Heart right ventricle (tissue), 16 donors: ENCODE data around the gene EIF1. TPM values are rescaled to one million over a fixed set of nuclear protein-coding genes. Genes with fewer than 3 reads are reported as not detected.

Source experiments
- ATAC-seq, 8 donors: fragments of 200-7000 bp; cut with Tn5 transposase; one replicate each; pipeline ENCODE4 v1.9.1; 2020; ENCODE audit warnings: mild to moderate bottlenecking in 8 of 8, moderate library complexity in 8 of 8, moderate number of reproducible peaks in 1 of 8
- DNase-seq, 2 donors: peaks; one replicate each; pipeline ENCODE4 v3.0.0-alpha.2; 2020
- H3K27ac ChIP-seq, 10 donors: fragments of 200-600 bp; sonication (generic) in 2 of 10; one replicate each; pipeline versions ENCODE4 v1.5.0 to v1.8.0; 2020 to 2022; ENCODE audit warnings: mild to moderate bottlenecking in 3 of 10
- H3K27me3 ChIP-seq, 7 donors: fragments of 200-600 bp; one replicate each; pipeline ENCODE4 v1.8.0; 2021 to 2022; ENCODE audit warnings: mild to moderate bottlenecking in 2 of 7
- H3K36me3 ChIP-seq, 9 donors: fragments of 200-600 bp; sonication (generic) in 1 of 9; one replicate each; pipeline versions ENCODE4 v1.5.0 to v1.8.0; 2020 to 2022; ENCODE audit warnings: mild to moderate bottlenecking in 2 of 9
- H3K4me1 ChIP-seq, 9 donors: fragments of 200-600 bp; sonication (generic) in 1 of 9; one replicate each; pipeline versions ENCODE4 v1.5.0 to v1.8.0; 2020 to 2022; ENCODE audit warnings: mild to moderate bottlenecking in 4 of 9
- H3K4me3 ChIP-seq, 10 donors: fragments of 200-600 bp; sonication (generic) in 2 of 10; one replicate each; pipeline versions ENCODE4 v1.5.0 to v1.8.0; 2020 to 2022; ENCODE audit warnings: mild to moderate bottlenecking in 7 of 10, moderate library complexity in 2 of 10
- H3K9me3 ChIP-seq, 11 donors: fragments of 200-600 bp in 10 of 11; sonication (generic) in 2 of 11; one replicate each; pipeline versions ENCODE4 v1.5.0 to v1.8.0; 2013 to 2022; ENCODE audit warnings: mild to moderate bottlenecking in 2 of 11, control low read depth in 1 of 11, moderate library complexity in 1 of 11
- CTCF ChIP-seq, 9 donors: fragments of 200-600 bp; sonication (generic) in 2 of 9; IDR thresholded peaks; one replicate each; pipeline versions ENCODE4 v1.5.0 to v1.8.0; 2021 to 2022; ENCODE audit warnings: antibody characterized with exemption in 9 of 9, mild to moderate bottlenecking in 5 of 9, moderate library complexity in 1 of 9
- WGBS, 2 donors: extraction: QIAGEN DNeasy Blood & Tissue Kit; methylation state at CpG; one replicate each; pipeline ENCODE4 v1.1.7; 2013; ENCODE audit warnings: inconsistent platforms in 1 of 2; 5-methylcytosine and 5-hydroxymethylcytosine counted together
- intact Hi-C, 10 donors: fragments of 100-400 bp; cut with DNase I; formaldehyde crosslinking; loops; one replicate each; pipeline versions ENCODE4 v1.11.1 to v1.14.2; 2022
- polyA plus RNA-seq, 2 donors: library from polyadenylated mRNA; stranded (reverse); fragments of 200-250 nt; gene quantifications; one replicate each; pipeline ENCODE4 v1.2.3, GENCODE V29; 2013
- total RNA-seq, 10 donors: library from RNA; stranded (reverse); fragmentation: NEBNext Ultra II Directional in 3 of 10; extraction: Animal tissue kit (Norgen Biotek cat#: 25700) in 3 of 10; gene quantifications; one replicate each; pipeline versions ENCODE4 v1.2.1 to v1.2.4, GENCODE V29; 2021 to 2023
- donor health status: Arrhythmogenic right ventricular cardiomyopathy.
- donor health status: ischemic (EF 13 %, LVEDD 7.1; RV severe dilation, severe dysfunction).
- donor health status: healthy with polysubstance abuse.
- donor health status: DM: no; HTN: yes; CAD: no.
- donor health status: DM: no; HTN: no; CAD: no.
- donor health status: ischemic (EF 25% LVEDD 6.9; RV normal size, moderate dysfunction).
- donor health status: ischemic (EF 25% LVEDD 5.7; RV mildly dilated, moderate dysfunction).
- donor health status: healthy.
- donor health status: DM: yes; HTN: yes; CAD: no.
- donor health status: Ischemic cardiomyopathy.
- donor health status: ischemic (EF 35%, LVEDD 5.7; RV mildly dilated, moderate dysfunction).
- donor health status: nonischemic (EF 11% LVEDD 7.7; RV severe dilation, severe dysfunction).
- donor health status: DM: yes; HTN: yes; CAD: no.
- donor health status: PGD.
- donor health status: ischemic (EF 29% LVEDD 5.4; RV normal size, mild dysfunction).
- donor health status: nonischemic (EF 23%, LVEDD 6.1; RV moderate dilation, normal function).

Gene EIF1
- total and polyA plus RNA-seq, 12 donors: 551 to 1,330 (median 1,272) TPM

GRCh38 chr17:41648411-41649195 lies 40.1 kb upstream of the EIF1 start:
- TF ChIP-seq CTCF (IDR thresholded peaks at IDR 0.05): peak; percentile 90 to 98 (median 94)
- 6 to 7% methylated on average over 39 of the region's 39 CpGs for WGBS, 2 donors
- Histone ChIP-seq H3K27ac (peak overlapping the region in 4 of 10 donors; percentile 11 to 40 (median 24)), H3K27me3 (peaks cover 0 to 7% (median 0%) of the 10 kb centered on the region in 7 donors), H3K36me3 (no peaks in the 10 kb centered on the region), H3K4me1 (peaks cover 0 to 30% (median 11%) of the 10 kb centered on the region in 9 donors), H3K4me3 (peak overlapping the region in 9 of 10 donors; percentile 14 to 52 (median 43)), H3K9me3 (no peaks in the 10 kb centered on the region)
- intact Hi-C loops: loop anchor here (1.0 to 10.0 kb wide), 12 partner anchors 14 to 846 kb away; partner anchors contain the start of gene KRT14 (in 2 of the 10)
- peak; percentile 84 to 90 for DNase-seq
- ATAC-seq: peak; percentile 91 to 98 (median 96)

DNA sequence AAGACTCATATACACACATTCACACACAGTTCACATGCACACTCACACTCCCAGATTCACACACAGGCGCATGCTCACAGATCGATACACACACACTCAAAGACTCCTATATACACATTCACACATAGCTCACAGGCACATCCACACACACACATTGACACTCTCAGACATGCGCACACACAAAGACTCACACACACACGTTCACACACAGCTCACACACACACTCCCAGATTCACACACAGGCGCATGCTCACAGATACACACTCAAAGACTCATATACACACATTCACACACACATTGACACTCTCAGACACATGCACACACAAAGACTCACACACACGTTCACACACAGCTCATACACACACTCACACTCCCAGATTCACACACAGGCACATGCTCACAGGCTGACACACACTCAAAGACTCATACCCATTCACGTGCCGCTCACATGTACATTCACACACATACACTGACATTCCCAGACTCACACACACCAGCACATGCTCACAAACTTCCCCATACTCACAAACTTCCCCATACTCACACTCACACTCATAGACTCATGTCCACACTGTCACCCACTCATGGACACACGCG lies 38.7 kb upstream of the EIF1 start:
- H3K9me3 ChIP-seq: no peaks in the 10 kb centered on the region
- WGBS, 2 donors: 93 to 94% methylated on average over 10 of the region's 10 CpGs
- H3K4me1 ChIP-seq: peaks cover 0 to 28% (median 11%) of the 10 kb centered on the region in 9 donors
- no peaks in the 10 kb centered on the region for H3K36me3 ChIP-seq
- DNase-seq (no peak), ATAC-seq (no peak)
- peaks cover 0 to 7% (median 0%) of the 10 kb centered on the region in 7 donors for H3K27me3 ChIP-seq
- no peak overlapping the region for H3K27ac ChIP-seq
- no peak overlapping the region for H3K4me3 ChIP-seq
- intact Hi-C loops: loop anchor here (2.0 to 10.0 kb wide), 11 partner anchors 13 to 848 kb away; partner anchors contain the start of gene KRT14 (in 2 of the 10)
- TF ChIP-seq CTCF (IDR thresholded peaks at IDR 0.05): no peak

- no peak for TF ChIP-seq CTCF (IDR thresholded peaks at IDR 0.05)
- DNase-seq (no peak), ATAC-seq (no peak)
- H3K27ac ChIP-seq: no peak overlapping the region
- no peaks in the 10 kb centered on the region for H3K36me3 ChIP-seq
- intact Hi-C loops: loop anchor here in 1 of 10 donors (5.0 kb wide), 1 partner anchor 99 kb away; no protein-coding TSS in a partner anchor
- H3K27me3 ChIP-seq: peaks cover 0 to 7% (median 0%) of the 10 kb centered on the region in 7 donors
- H3K4me1 ChIP-seq: peaks cover 0 to 18% (median 11%) of the 10 kb centered on the region in 9 donors
- 80 to 83% methylated on average over 15 of the region's 15 CpGs for WGBS, 2 donors
- no peak overlapping the region for H3K4me3 ChIP-seq
- H3K9me3 ChIP-seq: no peaks in the 10 kb centered on the region
Observed at GRCh38 chr17:41650794-41651624, 37.7 kb upstream of the EIF1 start.
